ES-I3 (cell line): ENCODE measurements around the gene IL36A.

ENCODE experiments used
- H3K36me3 ChIP-seq: 2 replicates; pipeline ENCODE4 v1.6.1; 2013; ENCODE audit warnings: mild to moderate bottlenecking, low read length, control low read depth, moderate library complexity; ENCODE audit not compliant: insufficient read depth
- H3K4me1 ChIP-seq: 2 replicates; pipeline ENCODE4 v1.6.1; 2013; ENCODE audit warnings: mild to moderate bottlenecking, control low read depth, low read length; ENCODE audit not compliant: insufficient read depth
- H3K9ac ChIP-seq: 2 replicates; pipeline ENCODE4 v1.6.1; 2013; ENCODE audit warnings: low read depth, mild to moderate bottlenecking, low read length, moderate library complexity
- H3K9me3 ChIP-seq: 2 replicates; pipeline ENCODE4 v1.6.1; 2013; ENCODE audit warnings: mild to moderate bottlenecking, low read length, moderate library complexity; ENCODE audit not compliant: control insufficient read depth, insufficient read depth

Gene IL36A

GRCh38 chr2:112989611-112990010 lies 15.6 kb upstream of the IL36A start:
- no peaks in the 10 kb centered on the region for H3K4me1 ChIP-seq
- no peaks in the 10 kb centered on the region for H3K9me3 ChIP-seq
- H3K9ac ChIP-seq = no peak overlapping the region
- no peaks in the 10 kb centered on the region for H3K36me3 ChIP-seq

- Histone ChIP-seq H3K36me3 (no peaks in the 10 kb centered on the region), H3K4me1 (no peaks in the 10 kb centered on the region), H3K9ac (no peak overlapping the region), H3K9me3 (no peaks in the 10 kb centered on the region)
Measured at GRCh38 chr2:112993831-112994230, 11.4 kb upstream of the IL36A start.

DNA sequence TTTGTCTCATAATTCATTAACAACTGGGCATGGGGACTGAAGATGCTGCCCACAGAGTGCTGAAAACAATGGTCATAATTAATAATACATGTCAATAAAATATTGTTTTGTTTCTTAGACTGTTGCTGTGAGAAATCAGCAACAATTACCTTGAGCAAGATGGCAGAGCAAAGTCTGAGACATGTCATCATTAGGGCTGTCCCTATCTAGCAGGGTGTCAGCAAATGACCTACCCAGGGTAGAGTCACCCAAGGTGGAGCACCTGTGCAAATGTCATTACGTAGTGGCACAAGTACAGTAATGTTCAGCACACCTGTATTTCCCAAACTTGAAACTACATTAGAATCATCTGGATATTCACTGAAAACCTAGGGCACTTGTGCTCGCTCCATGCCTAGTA lies 10.6 kb upstream of the IL36A start:
- Histone ChIP-seq H3K9ac (no peak overlapping the region), H3K36me3 (no peaks in the 10 kb centered on the region), H3K4me1 (no peaks in the 10 kb centered on the region), H3K9me3 (peaks cover 3% of the 10 kb centered on the region)

DNA sequence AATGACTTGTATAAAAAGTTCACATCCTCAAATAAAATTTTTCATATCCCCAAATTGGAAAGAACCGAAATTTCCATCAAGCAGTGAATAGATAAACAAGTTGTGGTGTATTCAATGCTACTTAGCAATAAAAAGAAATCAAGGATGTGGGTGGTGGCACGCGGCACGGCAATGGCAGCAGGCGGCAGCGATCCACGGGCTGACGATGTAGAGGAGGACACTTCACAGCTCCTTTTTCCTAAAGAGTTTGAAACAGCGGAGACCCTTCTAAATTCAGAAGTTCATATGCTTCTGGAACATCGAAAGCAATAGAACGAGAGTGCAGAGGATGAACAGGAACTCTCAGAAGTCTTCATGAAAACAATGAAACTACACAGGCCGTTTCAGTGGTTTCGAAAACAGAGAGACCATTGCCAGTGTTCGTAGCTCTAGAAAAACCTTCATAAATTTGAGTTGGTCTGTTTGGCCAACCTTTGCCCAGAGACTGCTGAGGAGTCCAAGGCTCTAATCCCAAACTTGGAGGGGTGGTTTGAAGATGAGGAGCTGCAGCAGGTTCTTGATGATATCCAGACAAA lies 9.8 kb upstream of the IL36A start:
- Histone ChIP-seq H3K9ac (no peak overlapping the region), H3K36me3 (no peaks in the 10 kb centered on the region), H3K9me3 (peaks cover 5% of the 10 kb centered on the region), H3K4me1 (no peaks in the 10 kb centered on the region)

DNA sequence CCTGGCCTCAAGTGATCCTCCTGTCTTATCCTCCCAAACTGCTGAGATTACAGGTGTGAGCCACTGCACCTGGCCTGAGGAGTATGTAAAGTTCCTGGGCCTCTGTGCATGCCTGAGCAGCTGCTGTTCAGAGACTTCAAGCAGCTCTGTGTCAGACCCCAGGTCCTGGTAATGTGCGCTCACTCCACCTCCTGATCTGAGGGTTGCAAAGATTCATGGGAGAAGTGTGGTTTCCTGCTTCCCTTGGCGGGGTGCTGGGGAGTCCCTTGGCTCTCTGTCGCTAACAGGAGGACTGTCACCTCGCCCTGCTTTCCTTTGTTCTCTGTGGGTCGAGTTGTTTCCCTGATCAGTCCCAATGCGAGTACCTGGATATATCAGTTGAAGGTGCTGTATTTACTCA lies 8.6 kb upstream of the IL36A start:
- no peak overlapping the region for H3K9ac ChIP-seq
- no peaks in the 10 kb centered on the region for H3K36me3 ChIP-seq
- H3K4me1 ChIP-seq = no peaks in the 10 kb centered on the region
- peaks cover 5% of the 10 kb centered on the region for H3K9me3 ChIP-seq

GRCh38 chr2:112997151-112997550 lies 8.1 kb upstream of the IL36A start:
- H3K9me3 ChIP-seq = peaks cover 5% of the 10 kb centered on the region
- H3K9ac ChIP-seq = no peak overlapping the region
- no peaks in the 10 kb centered on the region for H3K4me1 ChIP-seq
- H3K36me3 ChIP-seq = no peaks in the 10 kb centered on the region

DNA sequence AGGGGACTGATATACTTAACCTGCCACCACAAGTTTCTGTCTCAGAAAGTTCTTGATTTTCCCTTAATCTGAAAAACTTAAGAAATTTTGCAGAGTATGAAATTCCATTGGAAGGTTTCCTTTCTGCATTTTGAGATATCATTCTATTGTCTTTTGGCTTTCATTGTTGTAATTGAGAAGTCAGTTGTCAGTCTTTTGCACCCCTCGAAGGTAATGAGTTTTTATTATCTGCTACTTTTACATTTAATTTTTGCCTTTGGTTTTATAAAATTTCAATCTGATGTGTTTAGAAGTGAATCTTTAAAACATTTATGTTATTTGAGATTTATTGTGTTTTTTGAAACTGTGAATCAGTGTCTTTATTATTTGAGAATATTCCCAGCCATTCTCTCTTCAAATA lies 4.8 kb upstream of the IL36A start:
- Histone ChIP-seq H3K4me1 (no peaks in the 10 kb centered on the region), H3K9ac (no peak overlapping the region), H3K36me3 (no peaks in the 10 kb centered on the region), H3K9me3 (peaks cover 5% of the 10 kb centered on the region)

DNA sequence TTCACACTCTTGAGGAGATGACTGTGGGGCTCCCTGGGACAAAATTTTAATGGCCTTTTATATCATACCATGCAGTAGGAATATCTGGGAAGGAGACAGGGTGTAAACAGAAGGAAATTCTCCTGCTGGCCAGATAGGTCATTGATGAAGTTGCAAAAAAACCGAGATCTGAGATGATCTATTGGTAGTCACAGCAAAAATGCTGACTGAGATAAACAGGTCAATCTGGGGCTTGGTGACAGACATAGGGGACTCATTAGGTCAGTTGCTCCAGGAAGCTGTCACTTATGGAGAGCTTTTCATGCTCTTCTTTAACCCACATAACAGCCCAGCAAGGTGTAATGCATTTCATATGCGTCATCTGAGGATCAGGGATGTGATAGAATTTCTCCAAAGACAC lies 2.6 kb upstream of the IL36A start:
- Histone ChIP-seq H3K4me1 (no peaks in the 10 kb centered on the region), H3K9ac (no peak overlapping the region), H3K9me3 (peaks cover 5% of the 10 kb centered on the region), H3K36me3 (no peaks in the 10 kb centered on the region)

DNA sequence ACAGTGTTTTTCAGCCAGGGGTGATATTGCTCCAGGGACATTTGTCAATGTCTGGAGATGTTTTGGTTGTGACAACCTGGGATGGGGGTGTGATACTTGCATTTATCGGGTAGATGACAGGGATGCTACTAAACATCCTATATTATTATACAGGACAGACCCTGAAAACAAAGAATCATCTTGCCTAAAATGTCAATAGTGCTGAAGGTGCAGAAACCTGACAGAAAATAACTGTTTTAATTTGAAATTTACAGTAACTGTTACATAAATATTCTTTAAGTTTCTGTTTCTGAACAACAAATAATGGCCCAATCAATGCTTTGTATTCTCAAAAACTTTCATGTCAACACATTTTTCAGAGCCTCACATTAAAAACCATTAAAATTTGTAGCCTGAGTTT lies 2.0 kb downstream of the IL36A start:
- H3K9ac ChIP-seq = no peak overlapping the region
- H3K9me3 ChIP-seq = no peaks in the 10 kb centered on the region
- no peaks in the 10 kb centered on the region for H3K4me1 ChIP-seq
- H3K36me3 ChIP-seq = no peaks in the 10 kb centered on the region

GRCh38 chr2:113009622-113010021 lies 4.4 kb downstream of the IL36A start:
- Histone ChIP-seq H3K9ac (no peak overlapping the region), H3K9me3 (no peaks in the 10 kb centered on the region), H3K4me1 (no peaks in the 10 kb centered on the region), H3K36me3 (no peaks in the 10 kb centered on the region)

GRCh38 chr2:113010088-113010487 lies 4.8 kb downstream of the IL36A start:
- Histone ChIP-seq H3K9me3 (no peaks in the 10 kb centered on the region), H3K4me1 (no peaks in the 10 kb centered on the region), H3K36me3 (no peaks in the 10 kb centered on the region), H3K9ac (no peak overlapping the region)

- Histone ChIP-seq H3K36me3 (no peaks in the 10 kb centered on the region), H3K9ac (no peak overlapping the region), H3K9me3 (no peaks in the 10 kb centered on the region), H3K4me1 (no peaks in the 10 kb centered on the region)
Measured at GRCh38 chr2:113011108-113011507, 5.8 kb downstream of the IL36A start.

GRCh38 chr2:113012436-113013335 lies 7.4 kb downstream of the IL36A start:
- Histone ChIP-seq H3K36me3 (no peaks in the 10 kb centered on the region), H3K9me3 (no peaks in the 10 kb centered on the region), H3K4me1 (no peaks in the 10 kb centered on the region), H3K9ac (no peak overlapping the region)

DNA sequence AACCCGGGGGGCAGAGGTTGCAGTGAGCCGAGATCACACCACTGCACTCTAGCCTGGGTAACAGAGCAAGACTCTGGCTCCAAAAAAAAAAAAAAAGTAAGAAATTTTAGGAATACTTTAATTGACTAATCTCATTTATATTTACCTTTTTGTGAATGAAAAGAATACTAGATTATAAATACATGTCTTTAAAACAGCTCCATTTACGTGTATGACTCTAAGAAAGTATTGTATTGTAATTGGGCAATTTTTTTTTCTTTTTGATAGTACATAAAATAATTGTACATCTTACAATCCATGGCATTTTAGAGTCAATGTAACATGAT lies 8.0 kb downstream of the IL36A start:
- Histone ChIP-seq H3K4me1 (no peaks in the 10 kb centered on the region), H3K9ac (no peak overlapping the region), H3K36me3 (no peaks in the 10 kb centered on the region), H3K9me3 (no peaks in the 10 kb centered on the region)

DNA sequence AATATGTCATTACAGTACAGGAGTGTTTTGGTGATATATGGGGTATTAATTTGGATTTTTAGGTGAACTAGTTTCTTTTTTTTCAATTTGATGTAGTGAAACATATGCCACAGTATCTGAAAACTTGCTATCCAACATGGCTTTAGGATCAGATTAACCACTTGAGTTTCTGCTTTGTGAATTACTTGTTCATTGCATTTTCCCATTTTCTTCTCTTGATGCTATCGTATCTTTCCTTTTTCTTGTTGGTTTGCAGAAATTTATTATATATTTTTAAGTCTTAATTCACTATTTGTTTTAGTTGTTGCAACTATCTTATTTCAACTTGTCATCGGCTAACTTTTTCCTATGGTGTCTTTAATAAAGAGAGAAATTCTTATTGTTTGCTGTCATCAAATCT lies 8.8 kb downstream of the IL36A start:
- H3K9me3 ChIP-seq = no peaks in the 10 kb centered on the region; the same call in 1 of the 2 replicates
- H3K36me3 ChIP-seq = no peaks in the 10 kb centered on the region
- no peak overlapping the region for H3K9ac ChIP-seq
- H3K4me1 ChIP-seq = no peaks in the 10 kb centered on the region
